Kidney glomerular epithelial cell (primary cell): ENCODE data around the gene VGLL3.

ENCODE experiments used
- DNase-seq: peaks from one replicate; lab custom pipeline; 2025; lab: John Stamatoyannopoulos, UW

Gene VGLL3

GRCh38 chr3:86949850-86950249, 41.1 kb downstream of the VGLL3 start:
- DNase-seq, result no peak

- peak; percentile 48 for DNase-seq
These were observed 42.1 kb downstream of the VGLL3 start for GRCh38 chr3:86948822-86949221.

- DNase-seq, result no peak
These were observed 48.7 kb downstream of the VGLL3 start for GRCh38 chr3:86942206-86942605.

- DNase-seq, result no peak
These were observed 52.4 kb downstream of the VGLL3 start for GRCh38 chr3:86938416-86939105.

GRCh38 chr3:86937306-86937791, 53.6 kb downstream of the VGLL3 start:
- no peak for DNase-seq

- no peak for DNase-seq
These were observed 56.1 kb downstream of the VGLL3 start for GRCh38 chr3:86934851-86935250.

- no peak for DNase-seq
These were observed 60.1 kb downstream of the VGLL3 start for GRCh38 chr3:86930831-86931230.

GRCh38 chr3:86930181-86930580, 60.8 kb downstream of the VGLL3 start:
- no peak for DNase-seq

GRCh38 chr3:86929046-86929445, 61.9 kb downstream of the VGLL3 start:
- no peak for DNase-seq

GRCh38 chr3:86923071-86923491, 67.9 kb downstream of the VGLL3 start:
- DNase-seq, result peak; percentile 46

GRCh38 chr3:86921971-86922680, 68.8 kb downstream of the VGLL3 start:
- no peak for DNase-seq

GRCh38 chr3:86914670-86915069, 76.3 kb downstream of the VGLL3 start:
- no peak for DNase-seq

- no peak for DNase-seq
These were observed 77.8 kb downstream of the VGLL3 start for GRCh38 chr3:86913160-86913559.

- no peak for DNase-seq
These were observed 95.7 kb downstream of the VGLL3 start for GRCh38 chr3:86895202-86895601.

- DNase-seq, result no peak
These were observed 100.1 kb downstream of the VGLL3 start for GRCh38 chr3:86890741-86891396.
